ENCODE results near the gene CWH43.
"Not testable (repeated sequence)": the region's sequence is repeated elsewhere in the genome, so short reads cannot be mapped to it uniquely, and the experiment has no call there.

The CWH43 gene

DNA sequence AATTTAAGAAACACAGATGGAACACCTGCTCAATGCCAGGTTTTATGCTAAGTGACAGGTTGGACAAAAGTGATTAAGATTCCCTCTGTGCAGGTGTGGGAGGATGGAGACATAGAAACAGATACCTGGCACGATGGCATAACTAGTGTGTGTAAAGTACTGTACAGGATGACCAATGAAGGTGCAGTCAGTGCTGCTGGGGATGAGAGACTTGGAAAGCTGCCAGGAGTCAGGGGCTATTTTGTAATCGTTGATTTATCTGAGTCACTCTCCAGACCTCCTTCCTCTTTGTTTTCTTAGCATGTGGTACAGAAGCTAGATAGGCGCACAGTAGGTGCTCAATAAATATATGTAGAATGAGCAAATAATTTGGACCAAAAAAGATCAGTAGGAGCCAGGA lies 58.2 kb downstream of the CWH43 start:
- TF ChIP-seq, protein P1, sequence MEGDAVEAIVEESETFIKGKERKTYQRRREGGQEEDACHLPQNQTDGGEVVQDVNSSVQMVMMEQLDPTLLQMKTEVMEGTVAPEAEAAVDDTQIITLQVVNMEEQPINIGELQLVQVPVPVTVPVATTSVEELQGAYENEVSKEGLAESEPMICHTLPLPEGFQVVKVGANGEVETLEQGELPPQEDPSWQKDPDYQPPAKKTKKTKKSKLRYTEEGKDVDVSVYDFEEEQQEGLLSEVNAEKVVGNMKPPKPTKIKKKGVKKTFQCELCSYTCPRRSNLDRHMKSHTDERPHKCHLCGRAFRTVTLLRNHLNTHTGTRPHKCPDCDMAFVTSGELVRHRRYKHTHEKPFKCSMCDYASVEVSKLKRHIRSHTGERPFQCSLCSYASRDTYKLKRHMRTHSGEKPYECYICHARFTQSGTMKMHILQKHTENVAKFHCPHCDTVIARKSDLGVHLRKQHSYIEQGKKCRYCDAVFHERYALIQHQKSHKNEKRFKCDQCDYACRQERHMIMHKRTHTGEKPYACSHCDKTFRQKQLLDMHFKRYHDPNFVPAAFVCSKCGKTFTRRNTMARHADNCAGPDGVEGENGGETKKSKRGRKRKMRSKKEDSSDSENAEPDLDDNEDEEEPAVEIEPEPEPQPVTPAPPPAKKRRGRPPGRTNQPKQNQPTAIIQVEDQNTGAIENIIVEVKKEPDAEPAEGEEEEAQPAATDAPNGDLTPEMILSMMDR (IDR thresholded peaks at IDR 0.05; ENCODE audit: unreplicated experiment in 3 of 3), result no peak
- peaks cover 35% of the 10 kb centered on the region for H3K9me3 Mint-ChIP-seq
- H3K27me3 Mint-ChIP-seq (ENCODE audit: low read depth), result no peaks in the 10 kb centered on the region
- no peaks in the 10 kb centered on the region for H3K36me3 Mint-ChIP-seq (ENCODE audit: low read depth)
- no peak overlapping the region for H3K27ac Mint-ChIP-seq
- H3K4me1 Mint-ChIP-seq, result no peaks in the 10 kb centered on the region
- H3K4me3 Mint-ChIP-seq, result no peak overlapping the region

DNA sequence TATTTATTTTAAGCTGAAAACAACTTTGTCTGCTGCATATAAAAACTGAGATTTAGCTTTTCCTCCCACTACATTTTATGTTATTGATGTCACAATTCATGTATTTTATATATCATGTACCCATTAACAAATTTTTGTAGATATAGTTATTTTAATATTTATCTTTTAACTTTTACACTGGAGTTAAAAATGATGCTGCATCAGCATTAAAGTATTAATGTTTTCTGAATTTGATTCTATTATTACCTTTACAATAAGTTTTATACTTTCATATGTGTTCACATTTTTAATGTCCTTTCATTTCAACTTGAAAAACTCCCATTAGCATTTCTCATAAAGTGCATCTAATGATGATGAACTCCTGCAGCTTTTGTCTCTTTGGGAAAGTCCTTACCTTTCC lies 72.2 kb downstream of the CWH43 start:
- TF ChIP-seq, protein P1 (IDR thresholded peaks at IDR 0.05; ENCODE audit: unreplicated experiment in 3 of 3), result no peak
- Mint-ChIP-seq H3K4me3 (no peak overlapping the region), H3K9me3 (peaks cover 35% of the 10 kb centered on the region), H3K36me3 (ENCODE audit: low read depth) (no peaks in the 10 kb centered on the region), H3K27me3 (ENCODE audit: low read depth) (no peaks in the 10 kb centered on the region), H3K4me1 (no peaks in the 10 kb centered on the region), H3K27ac (no peak overlapping the region)

DNA sequence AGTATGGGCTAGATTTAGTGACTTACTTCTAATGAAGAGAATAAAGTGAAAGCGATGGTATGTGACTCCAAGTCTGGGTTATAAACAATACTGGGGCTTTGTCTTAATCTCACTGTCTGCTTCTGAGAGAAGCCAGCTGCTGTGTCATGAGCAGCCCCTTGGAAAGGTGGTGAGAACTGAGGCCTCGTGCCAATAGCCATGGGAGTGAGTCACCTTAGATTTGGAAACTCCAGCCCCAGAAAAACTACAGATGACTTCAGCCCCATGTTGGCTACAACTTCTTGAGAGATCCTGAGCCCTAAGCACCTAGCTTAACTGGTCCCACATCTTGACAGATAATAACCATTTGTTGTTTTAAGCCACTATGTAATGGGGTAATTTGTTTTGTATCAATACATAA lies 77.6 kb downstream of the CWH43 start:
- TF ChIP-seq, protein P1 (IDR thresholded peaks at IDR 0.05; ENCODE audit: unreplicated experiment in 3 of 3), result no peak
- Mint-ChIP-seq H3K36me3 (ENCODE audit: low read depth) (no peaks in the 10 kb centered on the region), H3K4me1 (no peaks in the 10 kb centered on the region), H3K4me3 (no peak overlapping the region), H3K27me3 (ENCODE audit: low read depth) (no peaks in the 10 kb centered on the region), H3K9me3 (peaks cover 43% of the 10 kb centered on the region), H3K27ac (no peak overlapping the region)

DNA sequence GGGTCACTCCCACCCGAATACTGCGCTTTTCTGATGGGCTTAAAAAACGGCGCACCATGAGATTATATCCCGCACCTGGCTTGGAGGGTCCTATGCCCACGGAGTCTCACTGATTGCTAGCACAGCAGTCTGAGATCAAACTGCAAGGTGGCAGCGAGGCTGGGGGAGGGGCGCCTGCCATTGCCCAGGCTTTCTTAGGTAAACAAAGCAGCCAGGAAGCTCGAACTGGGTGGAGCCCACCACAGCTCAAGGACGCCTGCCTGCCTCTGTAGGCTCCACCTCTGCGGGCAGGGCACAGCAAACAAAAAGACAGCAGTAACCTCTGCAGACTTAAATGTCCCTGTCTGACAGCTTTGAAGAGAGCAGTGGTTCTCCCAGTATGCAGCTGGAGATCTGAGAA lies 86.1 kb downstream of the CWH43 start:
- H3K27ac Mint-ChIP-seq; H3K4me3 Mint-ChIP-seq; H3K36me3 Mint-ChIP-seq (ENCODE audit: low read depth); H3K27me3 Mint-ChIP-seq (ENCODE audit: low read depth); H3K4me1 Mint-ChIP-seq: not testable (repeated sequence)
- H3K9me3 Mint-ChIP-seq, result peaks cover 35% of the 10 kb centered on the region

DNA sequence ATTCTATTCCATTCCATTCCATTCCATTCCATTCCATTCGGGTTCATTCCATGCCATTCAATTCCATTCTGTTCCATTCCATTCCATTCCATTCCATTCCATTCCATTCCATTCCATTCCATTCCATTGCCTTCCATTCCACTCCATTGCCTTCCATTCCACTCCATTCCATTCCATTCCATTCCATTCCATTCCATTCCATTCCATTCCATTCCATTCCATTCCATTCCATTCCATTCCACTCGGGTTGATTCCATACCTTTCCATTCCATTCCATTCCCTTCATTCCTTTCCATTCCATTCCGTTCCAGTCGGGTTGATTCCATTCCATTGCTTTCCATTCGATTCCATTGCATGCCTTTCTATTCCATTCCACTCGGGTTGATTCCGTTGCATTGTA lies 105.8 kb downstream of the CWH43 start:
- not testable (repeated sequence) for H3K4me3 Mint-ChIP-seq; H3K27ac Mint-ChIP-seq; H3K4me1 Mint-ChIP-seq; H3K27me3 Mint-ChIP-seq (ENCODE audit: low read depth)
- peaks cover 31% of the 10 kb centered on the region for H3K36me3 Mint-ChIP-seq (ENCODE audit: low read depth)
- peaks cover 34% of the 10 kb centered on the region for H3K9me3 Mint-ChIP-seq

DNA sequence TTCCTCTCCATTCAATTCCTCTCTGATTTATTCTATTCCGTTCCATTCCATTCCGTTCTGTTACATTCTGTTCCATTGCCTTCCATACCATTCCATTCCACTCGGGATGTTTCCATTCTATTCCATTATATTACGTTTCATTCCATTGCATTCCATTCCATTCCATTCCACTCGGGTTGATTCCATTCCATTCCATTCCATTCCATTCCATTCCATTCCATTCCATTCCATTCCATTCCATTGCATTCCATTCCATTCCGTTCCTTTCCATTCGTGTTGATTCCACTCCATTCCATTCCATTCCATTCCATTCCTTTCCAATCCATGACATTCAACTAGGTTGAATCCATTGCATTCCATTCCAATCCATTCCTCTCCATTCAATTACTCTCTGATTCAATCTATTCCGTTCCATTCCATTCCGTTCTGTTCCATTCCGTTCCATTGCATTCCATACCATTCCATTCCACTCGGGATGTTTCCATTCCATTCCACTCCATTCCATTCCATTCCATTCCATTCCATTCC lies 106.6 kb downstream of the CWH43 start:
- Mint-ChIP-seq H3K36me3 (ENCODE audit: low read depth) (peaks cover 39% of the 10 kb centered on the region), H3K9me3 (peaks cover 42% of the 10 kb centered on the region)
- not testable (repeated sequence) for H3K27me3 Mint-ChIP-seq (ENCODE audit: low read depth); H3K4me1 Mint-ChIP-seq; H3K4me3 Mint-ChIP-seq; H3K27ac Mint-ChIP-seq

DNA sequence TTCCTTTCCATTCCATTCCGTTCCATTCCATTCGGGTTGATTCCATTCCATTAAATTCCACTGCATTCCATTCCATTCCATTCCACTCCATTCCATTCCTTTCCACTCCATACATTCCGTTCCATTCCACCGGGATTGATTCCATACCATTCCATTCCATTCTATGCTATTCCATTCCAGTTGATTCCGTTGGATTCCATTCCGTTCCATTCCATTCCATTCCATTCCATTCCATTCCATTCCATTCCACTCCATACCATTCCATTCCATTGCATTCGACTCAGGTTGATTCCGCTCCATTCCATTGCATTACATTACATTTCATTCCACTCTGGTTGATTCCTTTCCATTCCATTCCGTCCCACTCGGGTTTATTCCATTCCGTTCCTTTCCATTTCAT lies 110.1 kb downstream of the CWH43 start:
- H3K4me3 Mint-ChIP-seq; H3K27me3 Mint-ChIP-seq (ENCODE audit: low read depth); H3K4me1 Mint-ChIP-seq; H3K27ac Mint-ChIP-seq: not testable (repeated sequence)
- Mint-ChIP-seq H3K9me3 (peaks cover 67% of the 10 kb centered on the region), H3K36me3 (ENCODE audit: low read depth) (peaks cover 64% of the 10 kb centered on the region)

DNA sequence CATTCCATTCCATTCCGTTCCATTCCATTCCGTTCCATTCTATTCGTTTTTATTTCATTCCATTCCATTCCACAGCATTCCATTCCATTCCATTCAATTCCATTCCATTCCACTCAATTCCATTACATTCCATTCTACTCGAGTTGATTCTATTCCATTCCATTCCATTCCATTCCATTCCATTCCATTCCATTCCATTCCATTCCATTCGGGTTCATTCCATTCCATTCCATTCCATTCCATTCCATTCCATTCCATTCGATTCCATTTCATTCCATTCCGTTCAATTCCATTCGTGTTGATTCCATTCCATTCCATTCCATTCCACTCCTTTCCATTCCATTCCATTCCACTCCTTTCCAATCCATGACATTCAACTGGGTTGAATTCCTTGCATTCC lies 110.6 kb downstream of the CWH43 start:
- H3K27ac Mint-ChIP-seq; H3K27me3 Mint-ChIP-seq (ENCODE audit: low read depth); H3K4me1 Mint-ChIP-seq; H3K4me3 Mint-ChIP-seq: not testable (repeated sequence)
- peaks cover 63% of the 10 kb centered on the region for H3K36me3 Mint-ChIP-seq (ENCODE audit: low read depth)
- peaks cover 66% of the 10 kb centered on the region for H3K9me3 Mint-ChIP-seq

DNA sequence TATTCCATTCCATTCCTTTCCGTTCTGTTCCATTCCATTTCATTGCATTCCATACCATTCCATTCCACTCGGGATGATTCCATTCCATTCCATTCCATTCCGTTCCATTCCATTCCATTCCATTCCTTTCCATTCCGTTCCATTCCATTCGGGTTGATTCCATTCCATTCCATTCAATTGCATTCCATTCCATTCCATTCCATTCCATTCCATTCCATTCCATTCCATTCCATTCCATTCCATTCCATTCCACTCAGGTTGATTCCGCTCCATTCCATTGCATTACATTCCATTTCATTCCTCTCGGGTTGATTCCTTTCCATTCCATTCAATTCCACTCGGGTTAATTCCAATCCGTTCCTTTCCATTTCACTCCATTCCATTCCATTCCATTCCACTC lies 111.0 kb downstream of the CWH43 start:
- not testable (repeated sequence) for H3K4me3 Mint-ChIP-seq; H3K4me1 Mint-ChIP-seq; H3K27ac Mint-ChIP-seq; H3K27me3 Mint-ChIP-seq (ENCODE audit: low read depth)
- Mint-ChIP-seq H3K36me3 (ENCODE audit: low read depth) (peaks cover 58% of the 10 kb centered on the region), H3K9me3 (peaks cover 62% of the 10 kb centered on the region)

DNA sequence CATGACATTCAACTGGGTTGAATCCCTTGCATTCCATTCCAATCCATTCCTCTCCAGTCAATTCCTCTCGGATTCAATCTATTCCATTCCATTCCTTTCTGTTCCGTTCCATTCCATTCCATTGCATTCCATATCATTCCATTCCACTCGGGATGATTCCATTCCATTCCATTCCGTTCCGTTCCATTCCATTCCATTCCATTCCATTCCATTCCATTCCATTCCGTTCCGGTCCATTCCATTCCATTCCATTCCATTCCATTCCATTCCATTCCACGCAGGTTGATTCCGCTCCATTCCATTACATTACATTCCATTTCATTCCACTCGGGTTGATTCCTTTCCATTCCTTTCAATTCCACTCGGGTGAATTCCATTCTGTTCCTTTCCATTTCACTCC lies 111.4 kb downstream of the CWH43 start:
- H3K27ac Mint-ChIP-seq; H3K27me3 Mint-ChIP-seq (ENCODE audit: low read depth); H3K4me1 Mint-ChIP-seq; H3K4me3 Mint-ChIP-seq: not testable (repeated sequence)
- Mint-ChIP-seq H3K9me3 (peaks cover 61% of the 10 kb centered on the region), H3K36me3 (ENCODE audit: low read depth) (peaks cover 57% of the 10 kb centered on the region)

DNA sequence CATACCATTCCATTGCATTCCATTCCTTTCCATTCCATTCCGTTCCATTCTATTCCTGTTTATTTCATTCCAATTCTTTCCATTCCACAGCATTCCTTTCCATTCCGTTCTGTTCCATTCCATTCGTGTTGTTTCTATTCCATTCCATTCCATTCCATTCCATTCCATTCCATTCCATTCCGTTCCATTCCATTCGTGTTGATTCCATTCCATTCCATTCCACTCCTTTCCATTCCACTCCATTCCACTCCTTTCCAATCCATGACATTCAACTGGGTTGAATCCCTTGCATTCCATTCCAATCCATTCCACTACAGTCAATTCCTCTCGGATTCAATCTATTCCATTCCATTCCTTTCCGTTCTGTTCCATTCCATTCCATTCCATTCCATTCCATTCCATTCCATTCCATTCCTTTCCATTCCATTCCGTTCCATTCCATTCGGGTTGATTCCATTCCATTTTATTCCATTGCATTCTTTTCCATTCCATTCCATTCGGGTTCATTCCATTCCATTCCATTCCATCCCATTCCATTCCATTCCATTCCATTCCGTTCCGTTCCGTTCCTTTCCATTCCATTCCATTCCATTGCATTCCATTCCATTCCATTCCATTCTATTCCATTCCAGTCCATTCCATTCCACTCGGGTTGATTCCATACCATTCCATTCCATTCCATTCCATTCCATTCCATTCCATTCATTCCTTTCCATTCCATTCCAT lies 112.1 kb downstream of the CWH43 start:
- not testable (repeated sequence) for H3K4me3 Mint-ChIP-seq; H3K4me1 Mint-ChIP-seq; H3K27ac Mint-ChIP-seq; H3K27me3 Mint-ChIP-seq (ENCODE audit: low read depth)
- Mint-ChIP-seq H3K36me3 (ENCODE audit: low read depth) (peaks cover 58% of the 10 kb centered on the region), H3K9me3 (peaks cover 63% of the 10 kb centered on the region)

DNA sequence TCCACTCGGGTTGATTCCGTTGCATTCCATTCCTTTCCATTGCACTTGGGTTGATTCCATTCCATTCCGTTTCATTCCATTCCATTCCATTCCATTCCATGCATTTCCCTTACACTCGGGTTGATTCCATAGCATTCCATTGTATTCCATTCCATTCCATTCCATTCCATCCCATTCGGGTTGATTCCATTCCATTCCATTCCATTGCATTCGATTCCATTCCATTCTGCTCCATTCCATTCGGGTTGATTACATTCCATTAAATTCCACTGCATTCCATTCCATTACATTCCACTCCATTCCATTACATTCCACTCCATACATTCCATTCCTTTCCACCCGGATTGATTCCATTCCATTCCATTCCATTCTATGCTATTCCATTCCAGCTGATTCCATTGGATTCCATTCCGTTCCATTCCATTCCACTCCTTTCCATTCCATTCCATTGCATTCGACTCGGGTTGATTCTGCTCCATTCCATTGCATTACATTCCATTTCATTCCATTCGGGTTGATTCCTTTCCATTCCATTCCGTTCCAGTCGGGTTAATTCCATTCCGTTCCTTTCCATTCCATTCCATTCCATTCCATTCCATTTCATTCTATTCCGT lies 113.9 kb downstream of the CWH43 start:
- not testable (repeated sequence) for H3K4me1 Mint-ChIP-seq; H3K27ac Mint-ChIP-seq; H3K27me3 Mint-ChIP-seq (ENCODE audit: low read depth); H3K4me3 Mint-ChIP-seq
- Mint-ChIP-seq H3K36me3 (ENCODE audit: low read depth) (peaks cover 76% of the 10 kb centered on the region), H3K9me3 (peaks cover 77% of the 10 kb centered on the region)
